GM21367 (cell line): Measurements from ENCODE around the gene ZNF860.

Experiments used
- ATAC-seq: cut with Tn5 transposase; IDR thresholded peaks from one replicate; pipeline ENCODE4 v1.9.1; 2021; ENCODE audit not compliant: unreplicated experiment

Gene ZNF860

DNA sequence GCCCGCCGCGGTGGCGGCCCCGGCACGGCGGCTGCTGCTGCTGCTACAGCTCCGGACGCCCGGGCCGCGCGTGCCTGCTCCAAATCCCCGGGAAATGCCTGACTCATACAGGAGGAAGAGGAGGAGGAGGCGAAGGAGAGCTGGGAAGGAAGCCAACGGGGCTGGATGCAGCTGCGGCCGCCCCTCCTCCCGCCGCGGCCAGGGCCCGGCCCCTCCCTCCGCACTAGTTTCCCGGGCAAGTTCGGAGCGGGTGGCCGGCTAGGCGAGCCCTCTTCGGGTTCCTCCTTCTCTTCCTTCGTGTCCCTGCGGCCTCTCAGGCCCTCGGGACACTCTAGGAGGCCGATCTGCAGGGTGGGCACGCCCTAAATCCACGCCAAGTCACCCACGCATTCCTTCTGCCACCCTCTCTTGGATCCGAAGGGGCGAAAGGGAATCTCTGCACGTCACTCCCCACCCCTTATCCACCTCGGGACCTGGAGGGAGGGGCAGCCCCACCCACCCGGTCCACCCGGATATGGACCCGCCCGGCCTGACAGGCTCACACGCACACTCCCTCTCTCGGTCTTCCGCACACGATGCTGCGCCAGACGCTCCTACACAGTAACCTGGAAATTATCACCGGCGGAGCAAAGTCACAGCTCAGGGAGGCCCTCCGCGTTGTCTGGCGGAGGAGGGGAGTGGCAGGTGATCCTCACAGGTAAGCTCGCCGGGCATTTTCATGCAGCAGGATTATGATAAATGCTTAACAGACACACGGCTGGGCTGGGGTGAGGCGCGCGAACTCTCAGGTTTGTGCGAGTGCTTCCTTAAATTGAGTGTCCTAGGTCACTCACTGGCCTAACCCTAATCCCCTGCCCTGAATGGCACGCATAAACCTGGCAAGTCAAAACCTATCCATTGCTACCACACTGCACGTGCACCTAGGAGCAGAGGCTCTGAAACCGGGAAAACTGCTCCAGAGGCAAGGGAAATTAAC is at the start of gene ZNF860, which contains the start of gene OSBPL10:
Gene ZNF860 (plus strand): TSS at position 545 of the 976 bp plus-strand sequence. CDS start 7,330 bp downstream, outside the sequence.
Gene OSBPL10 (minus strand): TSS at position 57 of the 976 bp plus-strand sequence. CDS start 83 bp downstream, outside the sequence.
- no peak for ATAC-seq

DNA sequence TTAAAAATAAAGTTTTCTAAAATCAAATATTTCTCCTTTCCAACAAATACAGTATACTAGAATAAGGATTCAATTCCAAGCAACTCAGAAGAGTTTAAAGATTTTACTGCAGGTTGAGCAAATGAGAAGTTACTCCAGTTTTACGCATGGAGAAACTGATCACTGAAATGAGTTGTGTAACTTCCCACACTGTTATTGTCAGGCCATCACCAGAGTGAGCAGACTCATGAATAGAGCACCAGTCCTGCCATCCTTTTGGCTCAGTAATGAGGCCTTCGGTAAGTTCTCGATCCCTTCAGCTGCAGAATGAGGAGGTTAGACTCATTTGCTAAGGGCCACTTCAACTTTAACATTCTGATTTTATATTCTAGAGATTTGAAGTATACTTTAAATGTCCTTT is 48.6 kb upstream of the ZNF860 start:
- ATAC-seq, result no peak

GRCh38 chr3:31934018-31934417 is 47.5 kb upstream of the ZNF860 start:
- no peak for ATAC-seq

GRCh38 chr3:31934866-31935265 is 46.7 kb upstream of the ZNF860 start:
- no peak for ATAC-seq

DNA sequence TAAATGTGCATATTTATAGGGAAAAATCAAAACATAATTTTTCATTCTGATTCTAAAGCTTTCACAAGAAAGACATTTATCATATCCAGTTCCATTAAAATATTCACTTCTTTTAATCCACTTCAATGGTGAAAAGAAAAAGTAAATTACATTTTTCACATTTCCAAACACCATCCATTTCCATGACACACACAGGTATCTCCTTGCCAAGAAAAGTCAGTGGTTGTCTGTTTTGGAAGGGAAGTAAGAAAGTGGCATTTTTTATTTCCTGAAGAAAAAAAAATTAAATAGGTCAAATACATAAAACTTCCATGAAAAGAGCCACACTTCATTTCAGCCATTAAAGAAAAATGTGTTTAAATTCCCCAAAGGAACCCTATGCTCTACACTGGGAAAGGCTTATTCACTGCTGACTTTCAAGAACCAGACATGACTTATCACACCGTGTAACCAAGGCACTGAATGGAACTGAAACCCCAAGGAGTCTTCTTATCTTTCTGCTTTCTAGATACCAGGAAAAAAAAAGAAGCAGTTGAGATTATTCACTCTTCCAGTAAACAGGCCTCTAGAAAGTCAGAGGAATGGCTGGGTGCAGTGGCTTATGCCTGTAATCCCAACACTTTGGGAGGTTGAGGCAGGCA is 45.0 kb upstream of the ZNF860 start:
- ATAC-seq, result no peak

- ATAC-seq, result no peak
Measured at GRCh38 chr3:31937225-31937624, 44.3 kb upstream of the ZNF860 start.

DNA sequence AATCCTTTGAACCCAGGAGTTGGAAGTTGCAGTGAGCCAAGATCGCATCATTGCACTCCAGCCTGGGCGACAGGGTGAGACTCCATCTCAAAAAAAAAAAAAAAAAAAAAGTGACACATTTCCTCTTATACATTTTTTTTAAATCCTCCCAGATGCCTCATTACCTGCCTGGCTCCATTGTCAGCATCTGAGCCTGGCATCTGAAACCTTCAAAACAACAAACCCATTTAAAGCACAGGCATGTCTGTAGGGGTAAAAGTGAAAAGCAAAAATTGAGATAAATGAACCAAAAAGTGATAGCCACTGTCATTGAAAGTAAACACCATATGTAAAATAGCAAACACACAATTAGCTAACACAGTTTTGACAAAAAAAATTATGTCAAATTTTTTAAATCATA is 39.1 kb upstream of the ZNF860 start:
- no peak for ATAC-seq

DNA sequence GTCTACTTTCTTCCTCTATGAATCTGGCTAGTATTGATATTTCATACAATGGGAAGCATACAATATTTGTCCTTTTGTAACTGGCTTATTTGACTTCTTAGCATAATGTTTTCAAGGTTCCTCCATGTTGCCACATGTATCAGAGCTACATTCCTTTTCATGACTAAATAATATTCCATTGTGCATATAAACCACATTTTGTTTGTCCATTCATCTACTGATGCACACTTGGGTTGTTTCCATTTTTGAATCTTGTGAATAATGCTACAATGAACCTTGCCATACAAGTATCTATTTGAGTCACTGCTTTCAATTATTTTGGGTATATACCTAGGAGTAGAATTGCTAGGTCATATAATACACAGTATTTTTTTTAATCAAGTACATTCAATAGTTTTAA is 38.5 kb upstream of the ZNF860 start:
- ATAC-seq, result no peak

- ATAC-seq, result no peak
Measured at GRCh38 chr3:31945738-31946052, 35.9 kb upstream of the ZNF860 start.

DNA sequence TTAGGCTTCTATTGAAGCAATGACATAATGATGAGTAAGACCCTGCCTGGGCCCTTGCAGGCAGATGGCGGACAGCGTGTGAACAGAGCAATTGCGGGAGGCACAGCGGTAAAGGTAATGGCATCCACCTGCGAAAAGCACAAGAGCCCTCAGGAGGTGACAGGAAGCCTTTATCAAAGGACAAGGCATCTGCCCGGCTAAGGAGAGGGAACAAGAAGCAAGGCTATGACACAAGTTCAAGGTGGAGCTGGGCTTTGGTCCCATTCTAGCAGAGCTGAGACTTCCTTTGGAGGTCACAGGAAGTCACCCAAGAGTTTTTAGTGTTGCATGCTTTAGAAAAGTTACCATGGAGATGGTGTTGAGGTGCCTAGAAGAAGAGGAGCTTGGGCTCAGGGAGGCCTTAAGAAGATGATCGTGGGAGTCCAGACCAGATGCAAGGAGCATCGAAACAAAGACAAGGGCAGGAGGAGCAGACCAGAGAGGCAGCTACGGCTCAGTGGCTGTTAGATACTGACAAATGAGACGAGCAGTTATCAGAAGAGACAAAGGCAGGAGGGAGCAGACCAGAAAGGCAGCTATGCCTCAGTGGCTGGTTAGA is 35.0 kb upstream of the ZNF860 start:
- no peak for ATAC-seq

GRCh38 chr3:31947162-31947561 is 34.4 kb upstream of the ZNF860 start:
- ATAC-seq, result no peak

DNA sequence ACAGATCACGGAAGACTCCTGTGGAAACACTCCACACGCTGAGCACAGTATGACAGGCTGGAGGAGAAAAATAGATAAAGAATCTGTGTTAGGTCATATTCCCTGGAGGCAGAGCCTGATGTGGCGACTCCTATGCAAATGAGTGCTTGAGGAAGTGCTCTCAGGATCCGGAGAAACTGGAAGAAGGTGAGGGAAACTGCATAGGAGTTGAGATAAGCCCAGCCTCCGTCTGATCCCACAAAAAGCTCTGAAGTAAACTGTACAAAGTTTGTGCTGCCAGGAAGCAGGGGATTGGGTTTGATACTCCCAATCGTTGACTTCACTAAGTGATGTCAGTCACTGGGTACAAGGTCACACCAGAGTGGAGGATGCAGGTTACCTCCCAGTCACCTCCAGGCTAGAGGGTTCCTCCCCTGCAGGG is 33.9 kb upstream of the ZNF860 start:
- ATAC-seq, result no peak

DNA sequence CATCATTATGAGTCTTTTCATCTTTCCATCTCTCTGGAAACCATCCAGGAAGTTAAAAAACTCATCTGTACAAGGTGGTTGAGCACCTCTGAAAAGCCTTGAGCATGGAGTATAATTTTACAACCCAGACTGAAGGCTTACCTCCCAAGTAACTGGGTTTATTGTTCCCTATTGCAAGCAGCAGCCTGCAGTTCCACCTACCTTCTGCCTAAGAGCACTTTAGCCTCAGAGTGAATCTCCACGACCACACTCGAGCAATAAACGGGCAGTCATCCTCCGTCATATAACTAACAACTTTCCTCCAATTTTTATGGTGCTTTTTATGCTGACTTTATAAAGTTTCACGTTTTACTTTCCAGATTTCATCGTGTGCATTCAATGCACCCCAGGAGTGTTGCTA is 33.3 kb upstream of the ZNF860 start:
- ATAC-seq, result no peak

- ATAC-seq, result peak; percentile 72
Measured at GRCh38 chr3:31952205-31952604, 29.3 kb upstream of the ZNF860 start.

GRCh38 chr3:31953091-31953490 is 28.5 kb upstream of the ZNF860 start:
- no peak for ATAC-seq

DNA sequence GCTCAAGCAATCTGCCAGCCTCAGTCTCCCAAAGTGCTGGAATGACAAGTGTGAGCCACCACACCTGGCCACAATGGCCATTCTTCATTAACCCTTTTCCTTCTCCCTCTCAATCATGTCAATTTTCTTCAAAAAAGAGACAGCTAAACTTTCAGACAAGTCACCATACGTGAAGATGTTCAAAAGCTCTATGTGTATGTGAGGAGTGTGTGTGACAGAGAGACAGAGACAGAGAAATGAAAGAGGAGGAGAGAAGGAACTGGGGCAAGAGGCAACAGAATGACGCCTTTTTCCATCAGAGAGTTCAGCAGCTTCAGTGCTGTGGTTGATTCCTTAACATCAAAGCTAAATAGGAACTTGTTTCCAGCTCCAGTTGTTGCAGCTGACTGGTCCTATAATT is 27.9 kb upstream of the ZNF860 start:
- no peak for ATAC-seq

GRCh38 chr3:31955581-31955980 is 26.0 kb upstream of the ZNF860 start:
- no peak for ATAC-seq

GRCh38 chr3:31957106-31957505 is 24.4 kb upstream of the ZNF860 start:
- no peak for ATAC-seq

- no peak for ATAC-seq
Measured at GRCh38 chr3:31958701-31959152, 22.8 kb upstream of the ZNF860 start.

DNA sequence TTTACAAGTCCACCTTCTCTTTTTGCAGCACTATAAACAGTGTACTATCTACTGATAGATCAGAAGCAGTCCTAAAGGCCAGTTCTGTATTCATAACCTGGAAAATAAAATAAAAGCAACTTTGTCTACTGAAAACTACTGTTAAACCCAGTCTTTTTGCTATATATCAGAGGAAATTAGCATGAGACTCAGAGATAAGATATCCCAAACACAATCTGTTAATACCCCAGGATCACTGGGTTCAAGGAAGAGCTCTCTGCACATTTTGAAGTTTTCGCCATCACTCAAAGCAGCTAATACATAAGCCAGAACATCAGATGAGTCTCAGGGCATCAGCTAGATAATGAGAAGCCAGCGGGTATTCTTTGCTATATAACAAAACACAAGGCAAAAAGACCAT is 22.3 kb upstream of the ZNF860 start:
- no peak for ATAC-seq

GRCh38 chr3:31959951-31960792 is 21.4 kb upstream of the ZNF860 start:
- ATAC-seq, result no peak
